Spleen (tissue), 11 donors: ENCODE results near the gene DAB2IP. TPM values are rescaled to one million over a fixed set of nuclear protein-coding genes. Genes with fewer than 3 reads are reported as not detected.
A peak's percentile ranks its signal among the peaks of the same experiment; 100 is the strongest.

Experiments used
- DNase-seq: peaks from one replicate; pipeline ENCODE4 v3.0.0-alpha.2; 2020
- H3K27ac ChIP-seq, 8 donors: fragments of 200-600 bp; sonication (generic) in 7 of 8; 1 replicate in 4 of 8; 2 replicates in 4 of 8; pipeline versions ENCODE4 v1.5.0 to v1.8.0; 2016 to 2021; ENCODE audit warnings: inconsistent platforms in 4 of 8, mild to moderate bottlenecking in 4 of 8, moderate library complexity in 1 of 8
- H3K27me3 ChIP-seq, 7 donors: fragments of 200-600 bp; sonication (generic) in 6 of 7; replicated peaks in 1 of 7; 1 replicate in 4 of 7; 2 replicates in 3 of 7; pipeline versions ENCODE4 v1.5.0 to v1.8.0; 2016 to 2021; ENCODE audit warnings: inconsistent platforms in 3 of 7, mild to moderate bottlenecking in 1 of 7
- H3K36me3 ChIP-seq, 6 donors: fragments of 200-600 bp; sonication (generic) in 5 of 6; 1 replicate in 4 of 6; 2 replicates in 2 of 6; pipeline versions ENCODE4 v1.5.0 to v1.8.0; 2016 to 2021; ENCODE audit warnings: inconsistent platforms in 2 of 6
- H3K4me1 ChIP-seq, 6 donors: fragments of 200-600 bp; sonication (generic) in 5 of 6; 1 replicate in 3 of 6; 2 replicates in 3 of 6; pipeline versions ENCODE4 v1.5.0 to v1.8.0; 2016 to 2021; ENCODE audit warnings: inconsistent platforms in 3 of 6
- H3K4me3 ChIP-seq, 8 donors: fragments of 200-600 bp; sonication (generic) in 7 of 8; 1 replicate in 4 of 8; 2 replicates in 4 of 8; pipeline versions ENCODE4 v1.5.0 to v1.8.0; 2016 to 2021; ENCODE audit warnings: inconsistent platforms in 4 of 8, mild to moderate bottlenecking in 4 of 8, moderate library complexity in 2 of 8
- H3K9me3 ChIP-seq, 8 donors: fragments of 200-600 bp; sonication (generic) in 7 of 8; 1 replicate in 4 of 8; 2 replicates in 4 of 8; pipeline versions ENCODE4 v1.5.0 to v1.8.0; 2016 to 2021; ENCODE audit warnings: inconsistent platforms in 4 of 8
- POLR2A ChIP-seq, 3 donors: fragments of 450-650 bp; IDR thresholded peaks; one replicate each; pipeline ENCODE4 v1.5.1; 2017; ENCODE audit warnings: antibody characterized with exemption in 3 of 3, mild to moderate bottlenecking in 1 of 3
- POLR2AphosphoS5 ChIP-seq, 3 donors: sonication (generic); formaldehyde crosslinking; IDR thresholded peaks; one replicate each; pipeline ENCODE4 v1.5.1; 2017; ENCODE audit warnings: antibody characterized with exemption in 3 of 3
- WGBS, 5 donors: extraction: QIAGEN DNeasy Blood & Tissue Kit in 3 of 5; methylation state at CpG; one replicate each; pipeline versions ENCODE4 v1.1.5 to v1.1.7; 2013 to 2018; 5-methylcytosine and 5-hydroxymethylcytosine counted together
- intact Hi-C: fragments of 100-400 bp; cut with DNase I; formaldehyde crosslinking; loops from one replicate; pipeline ENCODE4 v1.15.0; 2023; ENCODE audit warnings: low total_unique reads
- polyA plus RNA-seq, 3 donors: library from polyadenylated mRNA; stranded (reverse); fragments of 200-250 nt; gene quantifications; one replicate each; pipeline ENCODE4 v1.2.1, GENCODE V29; 2013
- total RNA-seq, 7 donors: library from RNA; depleted of rRNA in 3 of 7; stranded (reverse); fragments of >200 nt in 3 of 7; fragmentation: NEBNext Ultra II Directional in 4 of 7; extraction: Animal tissue kit (Norgen Biotek cat#: 25700) in 4 of 7; gene quantifications; one replicate each; pipeline versions ENCODE4 v1.1.0 to v1.2.1, GENCODE V29; 2016 to 2021
- TF ChIP-seq, protein P1 (sequence below), 11 experiments: fragments of 200-600 bp in 7 of 11; fragments of 450-650 bp in 4 of 11; sonication (generic) in 4 of 11; IDR thresholded peaks in 8 of 11; conservative IDR thresholded peaks in 3 of 11; 1 replicate in 7 of 11; 2 replicates in 4 of 11; pipeline versions ENCODE4 v1.4.0 to v1.8.0; 2016 to 2021; ENCODE audit warnings: antibody characterized with exemption in 11 of 11, inconsistent platforms in 4 of 11, mild to moderate bottlenecking in 1 of 11
- donor health status: healthy with polysubstance abuse.
- donor health status: DM: no; HTN: no; CAD: no; lungs with moderate emphysema.
- donor health status: DM: no; HTN: no; CAD: no.
- donor health status: Bipolar disorder and iron deficiency.
- donor health status: healthy.
- donor health status: DM: no; HTN: no; CAD: no.
- donor health status: DM: yes; HTN: yes; CAD: no.

Gene DAB2IP
- total and polyA plus RNA-seq, 10 donors, result 5.0 to 83.0 (median 38.1) TPM

DNA sequence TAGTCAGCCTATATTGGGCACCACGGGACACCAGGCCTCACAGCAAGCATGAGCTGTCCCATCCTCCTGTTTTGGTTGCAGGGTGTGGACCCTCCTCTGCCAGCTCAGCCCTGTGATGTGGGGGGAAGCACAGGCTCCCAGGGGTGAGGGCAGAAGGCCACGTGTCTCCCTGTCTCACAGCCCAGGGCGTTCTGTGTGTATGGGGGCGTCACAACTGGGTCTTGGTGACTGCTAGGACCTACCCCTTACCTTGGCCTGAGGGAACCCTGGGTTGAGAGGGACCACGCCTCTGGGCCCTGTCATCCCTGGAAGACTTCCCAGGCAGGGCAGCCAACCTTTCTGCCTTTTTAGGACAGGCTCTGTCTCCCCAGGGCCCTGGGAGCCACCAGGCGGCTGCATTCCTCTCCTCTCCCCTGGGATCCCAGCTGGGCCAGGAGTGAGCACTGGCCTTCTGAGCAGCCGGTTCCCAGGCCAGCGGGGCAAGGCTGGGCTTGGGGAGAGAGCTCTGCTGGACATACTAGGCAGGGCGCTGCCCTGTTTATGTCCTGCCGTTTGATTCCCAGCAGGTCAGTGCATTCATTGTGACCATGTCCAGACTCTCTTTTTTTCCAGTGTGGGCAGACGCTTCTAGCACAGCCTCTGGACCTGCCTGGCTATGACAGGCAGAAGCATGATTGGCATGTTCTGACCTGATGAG, 97.4 kb downstream of the DAB2IP start:
- Histone ChIP-seq H3K27ac (peak overlapping the region; percentile 22 to 87 (median 70)), H3K9me3 (no peaks in the 10 kb centered on the region), H3K4me3 (no peak overlapping the region), H3K36me3 (no peaks in the 10 kb centered on the region), H3K27me3 (no peaks in the 10 kb centered on the region), H3K4me1 (peaks cover 42 to 100% (median 79%) of the 10 kb centered on the region in 6 donors)
- intact Hi-C loops, result loop anchor here (10.0 kb wide), 1 partner anchor 246 kb away; no protein-coding TSS in a partner anchor
- no peak for DNase-seq
- TF ChIP-seq, protein P1, sequence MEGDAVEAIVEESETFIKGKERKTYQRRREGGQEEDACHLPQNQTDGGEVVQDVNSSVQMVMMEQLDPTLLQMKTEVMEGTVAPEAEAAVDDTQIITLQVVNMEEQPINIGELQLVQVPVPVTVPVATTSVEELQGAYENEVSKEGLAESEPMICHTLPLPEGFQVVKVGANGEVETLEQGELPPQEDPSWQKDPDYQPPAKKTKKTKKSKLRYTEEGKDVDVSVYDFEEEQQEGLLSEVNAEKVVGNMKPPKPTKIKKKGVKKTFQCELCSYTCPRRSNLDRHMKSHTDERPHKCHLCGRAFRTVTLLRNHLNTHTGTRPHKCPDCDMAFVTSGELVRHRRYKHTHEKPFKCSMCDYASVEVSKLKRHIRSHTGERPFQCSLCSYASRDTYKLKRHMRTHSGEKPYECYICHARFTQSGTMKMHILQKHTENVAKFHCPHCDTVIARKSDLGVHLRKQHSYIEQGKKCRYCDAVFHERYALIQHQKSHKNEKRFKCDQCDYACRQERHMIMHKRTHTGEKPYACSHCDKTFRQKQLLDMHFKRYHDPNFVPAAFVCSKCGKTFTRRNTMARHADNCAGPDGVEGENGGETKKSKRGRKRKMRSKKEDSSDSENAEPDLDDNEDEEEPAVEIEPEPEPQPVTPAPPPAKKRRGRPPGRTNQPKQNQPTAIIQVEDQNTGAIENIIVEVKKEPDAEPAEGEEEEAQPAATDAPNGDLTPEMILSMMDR (IDR thresholded peaks at IDR 0.05 in 8 of 11, conservative IDR thresholded peaks at IDR 0.05 in 3 of 11), result peak in 1 of 11 experiments; percentile 11
- peak in 2 of 3 donors; percentile 45 to 53 for TF ChIP-seq POLR2AphosphoS5 (IDR thresholded peaks at IDR 0.05)
- no peak for TF ChIP-seq POLR2A (IDR thresholded peaks at IDR 0.05)
- 60 to 87% (median 76%) methylated on average over 7 to 11 of the region's 11 CpGs for WGBS, 5 donors

DNA sequence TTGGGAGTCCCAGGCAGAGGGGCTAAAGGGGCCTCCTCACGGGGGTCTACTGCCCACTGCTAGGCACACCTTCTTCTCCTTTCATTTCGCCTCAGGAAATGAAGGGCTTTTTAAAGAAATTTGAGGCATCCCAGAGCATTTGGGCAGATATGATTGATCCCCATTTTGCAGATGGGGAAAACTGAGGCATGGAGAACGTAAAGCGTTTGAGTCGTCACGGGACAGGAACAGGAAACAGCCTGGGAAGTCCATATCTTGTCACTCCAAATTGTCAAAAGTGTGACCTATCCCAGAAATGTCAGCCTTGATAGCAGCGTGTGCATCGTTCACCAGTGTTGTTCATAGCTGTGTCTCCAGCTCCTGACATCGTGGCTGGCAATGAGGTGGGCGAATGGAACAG, 98.2 kb downstream of the DAB2IP start:
- Histone ChIP-seq H3K27ac (peak overlapping the region in 7 of 8 donors; percentile 26 to 87 (median 74)), H3K36me3 (no peaks in the 10 kb centered on the region), H3K27me3 (no peaks in the 10 kb centered on the region), H3K9me3 (no peaks in the 10 kb centered on the region), H3K4me1 (peaks cover 42 to 99% (median 80%) of the 10 kb centered on the region in 6 donors), H3K4me3 (no peak overlapping the region)
- 76 to 85% (median 84%) methylated on average over 10 of the region's 10 CpGs for WGBS, 5 donors
- intact Hi-C loops, result loop anchor here (10.0 kb wide), 1 partner anchor 245 kb away; no protein-coding TSS in a partner anchor
- TF ChIP-seq, protein P1 (IDR thresholded peaks at IDR 0.05 in 8 of 11, conservative IDR thresholded peaks at IDR 0.05 in 3 of 11), result no peak
- no peak for TF ChIP-seq POLR2AphosphoS5 (IDR thresholded peaks at IDR 0.05)
- TF ChIP-seq POLR2A (IDR thresholded peaks at IDR 0.05), result no peak
- no peak for DNase-seq

DNA sequence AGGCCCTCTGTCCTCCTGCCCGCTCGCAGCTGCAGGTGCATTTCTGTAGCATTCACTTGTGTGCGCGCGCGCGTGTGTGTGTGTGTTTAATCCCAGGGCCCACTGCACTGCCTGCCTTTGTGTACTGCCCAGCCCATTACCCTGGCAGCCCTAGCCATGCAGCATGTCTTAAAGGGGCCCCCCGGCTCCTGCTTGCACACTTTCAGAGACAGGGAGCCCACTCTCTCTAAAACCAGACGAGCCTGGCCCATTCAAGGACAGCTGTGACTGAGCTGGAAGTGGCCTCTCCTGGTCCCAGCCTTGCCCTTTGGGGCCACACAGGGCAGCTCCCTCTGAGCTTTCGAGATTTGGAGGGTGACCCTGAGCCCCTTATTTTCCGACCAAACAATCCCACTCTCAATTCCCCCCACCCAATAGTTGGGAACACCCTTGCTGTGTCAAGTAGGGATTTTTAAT, 98.9 kb downstream of the DAB2IP start:
- Histone ChIP-seq H3K9me3 (no peaks in the 10 kb centered on the region), H3K4me1 (peaks cover 37 to 99% (median 78%) of the 10 kb centered on the region in 6 donors), H3K27me3 (no peaks in the 10 kb centered on the region), H3K27ac (peak overlapping the region in 6 of 8 donors; percentile 36 to 87 (median 79)), H3K36me3 (no peaks in the 10 kb centered on the region), H3K4me3 (no peak overlapping the region)
- TF ChIP-seq POLR2A (IDR thresholded peaks at IDR 0.05) (no peak), POLR2AphosphoS5 (IDR thresholded peaks at IDR 0.05) (no peak)
- TF ChIP-seq, protein P1 (IDR thresholded peaks at IDR 0.05 in 8 of 11, conservative IDR thresholded peaks at IDR 0.05 in 3 of 11), result no peak
- intact Hi-C loops, result no loop called here
- no peak for DNase-seq
- WGBS, 5 donors, result 71 to 89% (median 84%) methylated on average over 11 of the region's 11 CpGs
